OCI-LY1 (cell line): ENCODE measurements around the gene ANAPC2.

Experiments
- EZH2 ChIP-seq: fragments of 200-600 bp; sonication (generic), shearing (Covaris generic); IDR thresholded peaks from 2 replicates; pipeline ENCODE4 v1.8.0; 2017; ENCODE audit warnings: borderline replicate concordance, mixed run types, mild to moderate bottlenecking, antibody characterized with exemption, low read length, moderate library complexity, mixed read lengths
- TF ChIP-seq, protein P1 (sequence below): fragments of 200-600 bp; sonication (generic), shearing (Covaris generic); IDR thresholded peaks from 2 replicates; pipeline ENCODE4 v1.5.1; 2017; ENCODE audit warnings: mild to moderate bottlenecking, antibody characterized with exemption, low read length, moderate library complexity, mixed read lengths

DNA sequence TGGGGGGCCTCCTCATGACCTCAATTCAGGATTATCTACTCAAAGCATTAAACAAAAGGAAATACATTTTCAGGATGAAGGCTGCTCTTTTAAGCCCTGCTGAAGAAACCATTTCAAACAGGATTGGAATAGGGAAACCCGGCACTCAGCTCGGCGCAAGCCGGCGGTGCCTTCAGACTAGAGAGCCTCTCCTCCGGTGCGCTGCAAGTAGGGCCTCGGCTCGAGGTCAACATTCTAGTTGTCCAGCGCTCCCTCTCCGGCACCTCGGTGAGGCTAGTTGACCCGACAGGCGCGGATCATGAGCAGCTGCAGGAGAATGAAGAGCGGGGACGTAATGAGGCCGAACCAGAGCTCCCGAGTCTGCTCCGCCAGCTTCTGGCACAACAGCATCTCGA lies 16.4 kb upstream of the ANAPC2 start:
- TF ChIP-seq, protein P1, sequence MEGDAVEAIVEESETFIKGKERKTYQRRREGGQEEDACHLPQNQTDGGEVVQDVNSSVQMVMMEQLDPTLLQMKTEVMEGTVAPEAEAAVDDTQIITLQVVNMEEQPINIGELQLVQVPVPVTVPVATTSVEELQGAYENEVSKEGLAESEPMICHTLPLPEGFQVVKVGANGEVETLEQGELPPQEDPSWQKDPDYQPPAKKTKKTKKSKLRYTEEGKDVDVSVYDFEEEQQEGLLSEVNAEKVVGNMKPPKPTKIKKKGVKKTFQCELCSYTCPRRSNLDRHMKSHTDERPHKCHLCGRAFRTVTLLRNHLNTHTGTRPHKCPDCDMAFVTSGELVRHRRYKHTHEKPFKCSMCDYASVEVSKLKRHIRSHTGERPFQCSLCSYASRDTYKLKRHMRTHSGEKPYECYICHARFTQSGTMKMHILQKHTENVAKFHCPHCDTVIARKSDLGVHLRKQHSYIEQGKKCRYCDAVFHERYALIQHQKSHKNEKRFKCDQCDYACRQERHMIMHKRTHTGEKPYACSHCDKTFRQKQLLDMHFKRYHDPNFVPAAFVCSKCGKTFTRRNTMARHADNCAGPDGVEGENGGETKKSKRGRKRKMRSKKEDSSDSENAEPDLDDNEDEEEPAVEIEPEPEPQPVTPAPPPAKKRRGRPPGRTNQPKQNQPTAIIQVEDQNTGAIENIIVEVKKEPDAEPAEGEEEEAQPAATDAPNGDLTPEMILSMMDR = no peak
- no peak for TF ChIP-seq EZH2
